Mesodermal cell (in vitro differentiated cells): ENCODE results near the gene ACAP3.

Experiments used
- H3K27ac ChIP-seq: 2 replicates; pipeline ENCODE4 v1.7.0; 2013; ENCODE audit warnings: mild to moderate bottlenecking, low read depth, low read length, moderate library complexity; ENCODE audit not compliant: severe bottlenecking
- H3K36me3 ChIP-seq: 2 replicates; pipeline ENCODE4 v1.7.1; 2013; ENCODE audit warnings: mild to moderate bottlenecking, low read length, moderate library complexity; ENCODE audit not compliant: control insufficient read depth, insufficient read depth
- H3K4me1 ChIP-seq: one replicate; pipeline ENCODE4 v1.7.1; 2013; ENCODE audit warnings: mild to moderate bottlenecking, low read length; ENCODE audit not compliant: insufficient read depth, control insufficient read depth, poor library complexity, severe bottlenecking
- H3K4me3 ChIP-seq: 2 replicates; pipeline ENCODE4 v1.7.0; 2013; ENCODE audit warnings: low read length, control low read depth, mild to moderate bottlenecking; ENCODE audit not compliant: insufficient read depth, poor library complexity, severe bottlenecking; ENCODE audit errors: extremely low read depth
- H3K9me3 ChIP-seq: 2 replicates; pipeline ENCODE4 v1.7.1; 2013; ENCODE audit warnings: mild to moderate bottlenecking, low read length, moderate library complexity; ENCODE audit not compliant: control insufficient read depth
- WGBS, 2 experiments: methylation state at CpG; one replicate each; pipeline ENCODE4 v1.1.5; 2013; ENCODE audit warnings: missing lambda C conversion rate in 2 of 2; ENCODE audit not compliant: insufficient coverage in 2 of 2; 5-methylcytosine and 5-hydroxymethylcytosine counted together

Gene ACAP3

GRCh38 chr1:1295154-1295923 lies 12.4 kb downstream of the ACAP3 start:
- no peak overlapping the region for H3K27ac ChIP-seq
- WGBS, 2 experiments: 92 to 93% methylated on average over 32 to 35 of the region's 35 CpGs
- H3K36me3 ChIP-seq: peaks cover 16% of the 10 kb centered on the region
- H3K4me1 ChIP-seq: no peaks in the 10 kb centered on the region
- no peak overlapping the region for H3K4me3 ChIP-seq
- H3K9me3 ChIP-seq: no peaks in the 10 kb centered on the region

DNA sequence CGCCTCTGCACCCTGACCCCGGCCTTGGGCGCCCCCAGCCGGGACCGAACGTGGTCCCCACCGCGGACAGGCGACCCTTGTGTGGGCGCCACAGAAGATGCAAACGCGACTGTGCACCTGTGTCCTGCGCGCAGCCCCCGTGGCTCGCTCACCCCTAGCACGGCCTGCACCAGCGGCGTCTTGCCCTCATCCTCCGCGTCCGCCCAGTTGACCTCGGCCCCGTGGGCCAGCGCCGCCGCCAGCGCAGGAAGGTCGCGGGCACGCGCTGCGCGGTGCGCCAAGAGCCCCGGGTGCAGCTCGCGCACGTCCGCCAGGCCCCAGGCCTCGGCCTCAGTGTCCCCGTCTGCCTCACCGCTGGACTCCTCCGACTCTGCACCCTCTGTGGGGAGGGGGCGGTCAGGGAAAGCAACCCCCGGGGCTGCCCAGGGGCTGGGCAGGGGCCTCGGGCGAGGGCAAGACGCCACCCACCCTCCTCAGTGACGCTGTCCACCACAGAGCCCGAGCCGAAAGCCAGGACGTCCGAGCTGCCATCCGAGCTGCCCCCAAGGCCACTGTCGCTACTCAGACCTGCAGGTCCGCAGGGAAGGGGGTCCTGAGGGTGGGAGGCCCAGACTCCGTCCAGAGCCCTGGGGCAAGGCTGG lies 13.4 kb downstream of the ACAP3 start:
- WGBS, 2 experiments: 95 to 99% methylated on average over 53 to 54 of the region's 58 CpGs

GRCh38 chr1:1293263-1294249 lies 14.2 kb downstream of the ACAP3 start:
- WGBS, 2 experiments: 95 to 97% methylated on average over 70 to 81 of the region's 94 CpGs
- Histone ChIP-seq H3K27ac (no peak overlapping the region), H3K9me3 (no peaks in the 10 kb centered on the region), H3K4me1 (no peaks in the 10 kb centered on the region), H3K4me3 (no peak overlapping the region), H3K36me3 (peaks cover 13% of the 10 kb centered on the region)

More for the DNA sequence above, 13.4 kb downstream of the ACAP3 start:
- Histone ChIP-seq H3K4me1 (no peaks in the 10 kb centered on the region), H3K9me3 (no peaks in the 10 kb centered on the region), H3K36me3 (peaks cover 13% of the 10 kb centered on the region), H3K4me3 (no peak overlapping the region), H3K27ac (no peak overlapping the region)

DNA sequence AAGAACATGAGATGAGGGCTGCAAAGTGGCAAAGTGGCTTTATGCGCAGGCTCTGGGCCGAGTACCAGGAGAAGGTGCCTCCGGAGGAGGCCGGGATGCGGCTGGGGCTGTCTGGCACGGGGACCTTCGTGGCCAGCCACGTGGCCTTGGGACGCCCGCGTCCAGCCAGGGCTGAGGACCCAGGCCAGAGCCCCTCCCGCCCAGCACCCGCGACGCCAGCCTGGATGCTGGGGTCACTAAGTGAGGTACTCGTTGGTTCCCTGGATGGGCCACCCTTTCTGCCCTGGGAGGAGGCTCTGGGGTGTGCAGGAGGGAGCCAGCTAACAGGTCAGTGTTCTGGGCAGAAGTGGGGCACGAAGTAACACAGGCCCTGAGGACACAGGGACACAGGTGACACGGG lies 14.9 kb downstream of the ACAP3 start:
- Histone ChIP-seq H3K36me3 (peaks cover 10% of the 10 kb centered on the region), H3K27ac (no peak overlapping the region), H3K4me1 (no peaks in the 10 kb centered on the region), H3K9me3 (no peaks in the 10 kb centered on the region), H3K4me3 (no peak overlapping the region)
- WGBS, 2 experiments: 95 to 96% methylated on average over 17 to 18 of the region's 18 CpGs

DNA sequence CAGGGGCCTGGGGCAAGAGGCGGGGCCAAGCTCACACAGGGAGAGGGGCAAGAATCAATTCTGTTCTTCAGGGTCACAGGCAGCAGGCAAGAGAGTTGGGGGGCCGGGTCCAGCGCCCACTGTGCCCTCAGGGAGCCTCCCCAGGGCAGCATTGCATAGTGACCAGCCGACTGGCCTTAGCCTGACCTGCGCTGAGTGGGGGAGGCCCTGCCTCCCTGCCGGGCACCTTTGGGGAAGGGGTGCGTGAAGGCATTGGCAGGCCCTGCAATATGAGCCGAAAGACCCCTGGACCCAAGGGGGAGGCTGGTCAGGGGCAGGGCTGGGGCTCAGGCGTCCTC lies 15.3 kb downstream of the ACAP3 start:
- Histone ChIP-seq H3K4me1 (no peaks in the 10 kb centered on the region), H3K4me3 (no peak overlapping the region), H3K9me3 (no peaks in the 10 kb centered on the region), H3K36me3 (peaks cover 6% of the 10 kb centered on the region), H3K27ac (no peak overlapping the region)
- WGBS, 2 experiments: 92 to 95% methylated on average over 9 of the region's 9 CpGs

DNA sequence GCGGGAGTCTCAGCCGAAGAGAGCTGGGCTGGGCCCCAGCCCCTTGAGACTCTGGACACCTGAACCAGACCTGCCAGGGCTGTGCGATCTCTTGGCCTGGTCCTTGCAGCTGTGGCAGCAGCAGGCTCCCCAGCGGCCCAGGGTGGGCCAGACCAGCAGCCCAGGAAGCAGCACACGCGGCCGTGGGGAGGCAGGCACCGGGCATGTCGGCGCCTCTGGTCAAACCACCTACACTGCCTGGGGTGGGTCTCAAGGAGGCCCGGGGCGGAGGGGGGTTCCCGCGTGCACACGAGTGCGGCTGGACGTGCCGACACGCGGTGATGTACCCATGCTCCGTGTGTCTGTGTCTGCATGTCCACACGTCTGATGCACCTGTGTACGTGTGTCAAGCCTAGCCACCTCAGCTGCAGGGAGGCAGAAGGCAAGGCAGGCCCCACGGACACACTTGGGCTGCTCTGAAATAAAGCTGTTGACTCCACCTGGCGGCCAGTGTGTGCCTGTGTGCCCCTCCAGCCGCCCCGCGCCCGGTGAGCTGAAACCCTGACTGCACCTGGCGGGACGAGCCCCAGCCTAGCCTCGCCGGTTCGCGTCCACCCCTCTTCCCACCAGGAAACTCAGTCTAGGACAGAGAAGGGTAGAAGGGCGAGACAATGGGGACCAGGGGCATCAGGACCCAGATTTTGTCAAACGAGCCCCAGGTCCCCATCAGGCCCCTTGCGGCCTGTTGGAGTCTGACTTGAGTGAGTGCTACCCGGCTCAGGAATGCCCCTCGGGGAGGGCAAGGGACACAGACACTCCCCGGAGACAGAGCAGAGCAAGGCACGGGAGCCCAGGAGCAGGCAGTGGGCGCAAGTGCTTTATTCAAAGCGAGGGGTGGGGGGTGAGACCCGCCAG lies 15.9 kb downstream of the ACAP3 start:
- H3K27ac ChIP-seq: no peak overlapping the region
- H3K36me3 ChIP-seq: peaks cover 6% of the 10 kb centered on the region
- WGBS, 2 experiments: 63 to 65% methylated on average over 40 to 41 of the region's 45 CpGs
- H3K4me3 ChIP-seq: no peak overlapping the region
- H3K9me3 ChIP-seq: no peaks in the 10 kb centered on the region
- H3K4me1 ChIP-seq: no peaks in the 10 kb centered on the region

- Histone ChIP-seq H3K4me3 (no peak overlapping the region), H3K9me3 (no peaks in the 10 kb centered on the region), H3K36me3 (peaks cover 4% of the 10 kb centered on the region), H3K27ac (no peak overlapping the region), H3K4me1 (no peaks in the 10 kb centered on the region)
- 88 to 90% methylated on average over 19 to 26 of the region's 28 CpGs for WGBS, 2 experiments
Observed at GRCh38 chr1:1291023-1291528, 16.7 kb downstream of the ACAP3 start.

GRCh38 chr1:1290238-1290731 lies 17.4 kb downstream of the ACAP3 start:
- Histone ChIP-seq H3K4me3 (no peak overlapping the region), H3K4me1 (no peaks in the 10 kb centered on the region), H3K36me3 (peaks cover under 1% of the 10 kb centered on the region), H3K9me3 (no peaks in the 10 kb centered on the region), H3K27ac (no peak overlapping the region)
- WGBS, 2 experiments: 60 to 66% methylated on average over 14 of the region's 15 CpGs

DNA sequence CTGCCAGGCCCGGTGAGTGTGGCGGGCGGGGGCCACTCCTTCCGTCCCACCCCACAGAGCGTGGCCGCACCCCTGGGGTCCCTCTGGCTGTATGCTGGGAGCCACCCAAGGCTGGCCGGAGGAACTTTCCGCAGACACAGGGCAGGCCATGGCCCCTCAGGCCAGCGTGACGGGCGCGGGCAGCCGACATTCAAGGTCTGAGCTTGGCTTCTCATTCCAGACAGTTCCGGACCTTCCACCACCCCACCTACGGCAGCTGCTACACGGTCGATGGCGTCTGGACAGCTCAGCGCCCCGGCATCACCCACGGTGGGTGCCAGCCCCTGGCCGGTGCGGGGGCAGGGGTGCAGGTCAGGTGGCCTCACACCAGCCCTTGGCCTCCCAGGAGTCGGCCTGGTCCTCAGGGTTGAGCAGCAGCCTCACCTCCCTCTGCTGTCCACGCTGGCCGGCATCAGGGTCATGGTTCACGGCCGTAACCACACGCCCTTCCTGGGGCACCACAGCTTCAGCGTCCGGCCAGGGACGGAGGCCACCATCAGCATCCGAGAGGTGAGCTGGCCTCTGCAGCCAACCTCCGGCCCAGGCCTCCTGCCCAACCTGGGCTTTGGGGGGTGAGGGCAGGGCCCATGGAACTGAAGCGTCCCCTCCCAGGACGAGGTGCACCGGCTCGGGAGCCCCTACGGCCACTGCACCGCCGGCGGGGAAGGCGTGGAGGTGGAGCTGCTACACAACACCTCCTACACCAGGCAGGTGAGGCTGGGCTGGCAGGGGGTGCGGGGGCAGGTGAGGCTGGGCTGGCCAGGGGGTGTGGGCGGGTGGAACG lies 20.2 kb downstream of the ACAP3 start:
- no peak overlapping the region for H3K4me3 ChIP-seq

More for the DNA sequence above, 20.2 kb downstream of the ACAP3 start:
- Histone ChIP-seq H3K4me1 (no peaks in the 10 kb centered on the region), H3K9me3 (no peaks in the 10 kb centered on the region), H3K27ac (no peak overlapping the region), H3K36me3 (no peaks in the 10 kb centered on the region)
- WGBS, 2 experiments: 92 to 95% methylated on average over 34 to 35 of the region's 46 CpGs
